Pancreas (tissue), 10 donors: ENCODE data around the gene MRM2. TPM values are rescaled to one million over a fixed set of nuclear protein-coding genes. Genes with fewer than 3 reads are reported as not detected.

Source experiments
- ATAC-seq, 4 donors: fragments of 200-7000 bp; cut with Tn5 transposase; one replicate each; pipeline versions ENCODE4 v1.8.0 to v1.9.1; 2020; ENCODE audit warnings: mild to moderate bottlenecking in 4 of 4, moderate library complexity in 4 of 4
- DNase-seq, 6 donors: peaks; one replicate each; pipeline ENCODE4 v3.0.0-alpha.2; 2020
- FAIRE-seq: peaks from 2 replicates; lab custom pipeline; 2012; peaks lifted over from hg19 to GRCh38; lab: Jason Lieb, UNC
- H3K27ac ChIP-seq, 4 donors: fragments of 200-600 bp; sonication (generic); 1 replicate in 3 of 4; 2 replicates in 1 of 4; pipeline versions ENCODE4 v1.5.0 to v1.8.0; 2020
- H3K27me3 ChIP-seq, 4 donors: fragments of 200-600 bp; one replicate each; pipeline ENCODE4 v1.8.0; 2021
- H3K36me3 ChIP-seq, 3 donors: fragments of 200-600 bp; sonication (generic) in 1 of 3; one replicate each; pipeline versions ENCODE4 v1.5.0 to v1.8.0; 2020 to 2021
- H3K4me1 ChIP-seq, 3 donors: fragments of 200-600 bp; one replicate each; pipeline ENCODE4 v1.8.0; 2021
- H3K4me3 ChIP-seq, 4 donors: fragments of 200-600 bp; sonication (generic) in 2 of 4; one replicate each; pipeline versions ENCODE4 v1.5.0 to v1.8.0; 2020 to 2021
- H3K9me3 ChIP-seq, 4 donors: fragments of 200-600 bp; one replicate each; pipeline ENCODE4 v1.8.0; 2021
- CTCF ChIP-seq, 4 donors: fragments of 200-600 bp; sonication (generic) in 3 of 4; IDR thresholded peaks; one replicate each; pipeline versions ENCODE4 v1.5.0 to v1.8.0; 2021; ENCODE audit warnings: antibody characterized with exemption in 4 of 4
- WGBS, 2 donors: extraction: QIAGEN DNeasy Blood & Tissue Kit; methylation state at CpG; one replicate each; pipeline ENCODE4 v1.1.7; 2013; 5-methylcytosine and 5-hydroxymethylcytosine counted together
- intact Hi-C, 3 donors: fragments of 100-400 bp; cut with DNase I; formaldehyde crosslinking; loops; one replicate each; pipeline versions ENCODE4 v1.11.1 to v1.14.2; 2022
- polyA plus RNA-seq, 2 donors: library from polyadenylated mRNA; stranded (reverse); fragments of 200-250 nt; gene quantifications; one replicate each; pipeline ENCODE4 v1.2.3, GENCODE V29; 2013
- total RNA-seq, 6 donors: library from RNA; stranded (reverse); fragmentation: NEBNext Ultra II Directional in 4 of 6; extraction: Animal tissue kit (Norgen Biotek cat#: 25700) in 4 of 6; gene quantifications; one replicate each; pipeline versions ENCODE4 v1.2.1 to v1.2.4, GENCODE V29; 2021 to 2023
- donor health status: healthy with polysubstance abuse.
- donor health status: DM: no; HTN: no; CAD: no; lungs with moderate emphysema.
- donor health status: DM: no; HTN: no; CAD: no.
- donor health status: control.
- donor health status: control.
- donor health status: Bipolar disorder and iron deficiency.
- donor health status: DM: yes; HTN: yes; CAD: no.
- donor health status: DM: no; HTN: no; CAD: no.
- donor health status: DM: no; HTN: no; CAD: no.
- donor health status: DM: yes; HTN: yes; CAD: no.

Gene MRM2
- total and polyA plus RNA-seq, 8 donors: 3.5 to 12.3 (median 7.8) TPM

- WGBS, 2 donors: 66 to 72% methylated on average over 2 of the region's 2 CpGs
- Histone ChIP-seq H3K36me3 (no peaks in the 10 kb centered on the region), H3K27me3 (no peaks in the 10 kb centered on the region), H3K9me3 (no peaks in the 10 kb centered on the region), H3K27ac (no peak overlapping the region), H3K4me1 (no peaks in the 10 kb centered on the region), H3K4me3 (no peak overlapping the region)
- TF ChIP-seq CTCF (IDR thresholded peaks at IDR 0.05): no peak
- no peak for DNase-seq
- FAIRE-seq: no peak
- no peak for ATAC-seq
- intact Hi-C loops: no loop called here
These were observed 38.4 kb upstream of the MRM2 start for GRCh38 chr7:2280424-2280823.

GRCh38 chr7:2279896-2280295, 37.9 kb upstream of the MRM2 start:
- TF ChIP-seq CTCF (IDR thresholded peaks at IDR 0.05): no peak
- no peaks in the 10 kb centered on the region for H3K4me1 ChIP-seq
- no peak overlapping the region for H3K27ac ChIP-seq
- H3K4me3 ChIP-seq: no peak overlapping the region
- 72 to 74% methylated on average over 4 of the region's 4 CpGs for WGBS, 2 donors
- intact Hi-C loops: no loop called here
- ATAC-seq (no peak), FAIRE-seq (no peak), DNase-seq (no peak)
- no peaks in the 10 kb centered on the region for H3K36me3 ChIP-seq
- H3K27me3 ChIP-seq: no peaks in the 10 kb centered on the region
- no peaks in the 10 kb centered on the region for H3K9me3 ChIP-seq

GRCh38 chr7:2278026-2278425, 36.0 kb upstream of the MRM2 start:
- DNase-seq (no peak), FAIRE-seq (no peak), ATAC-seq (no peak)
- Histone ChIP-seq H3K27me3 (no peaks in the 10 kb centered on the region), H3K36me3 (no peaks in the 10 kb centered on the region), H3K9me3 (no peaks in the 10 kb centered on the region), H3K27ac (no peak overlapping the region), H3K4me3 (no peak overlapping the region), H3K4me1 (no peaks in the 10 kb centered on the region)
- TF ChIP-seq CTCF (IDR thresholded peaks at IDR 0.05): no peak
- 88 to 93% methylated on average over 11 of the region's 11 CpGs for whole genome bisulfite sequencing, 2 donors
- intact Hi-C loops: no loop called here

- peak in 1 of 4 donors; percentile 47 for ATAC-seq
- no peak for TF ChIP-seq CTCF (IDR thresholded peaks at IDR 0.05)
- no peak for DNase-seq
- no peaks in the 10 kb centered on the region for H3K9me3 ChIP-seq
- no peaks in the 10 kb centered on the region for H3K4me1 ChIP-seq
- FAIRE-seq: no peak
- intact Hi-C loops: no loop called here
- WGBS, 2 donors: 87 to 91% methylated on average over 18 of the region's 18 CpGs
- H3K27me3 ChIP-seq: no peaks in the 10 kb centered on the region
- no peak overlapping the region for H3K4me3 ChIP-seq
- H3K36me3 ChIP-seq: no peaks in the 10 kb centered on the region
- H3K27ac ChIP-seq: no peak overlapping the region
These were observed 34.1 kb upstream of the MRM2 start for GRCh38 chr7:2276107-2276506.

- WGBS, 2 donors: 88 to 89% methylated on average over 18 of the region's 18 CpGs
- intact Hi-C loops: no loop called here
- TF ChIP-seq CTCF (IDR thresholded peaks at IDR 0.05): no peak
- H3K36me3 ChIP-seq: no peaks in the 10 kb centered on the region
- no peaks in the 10 kb centered on the region for H3K9me3 ChIP-seq
- no peaks in the 10 kb centered on the region for H3K4me1 ChIP-seq
- no peak overlapping the region for H3K4me3 ChIP-seq
- ATAC-seq (no peak), FAIRE-seq (no peak), DNase-seq (no peak)
- no peaks in the 10 kb centered on the region for H3K27me3 ChIP-seq
- no peak overlapping the region for H3K27ac ChIP-seq
These were observed 33.1 kb upstream of the MRM2 start for GRCh38 chr7:2275101-2275500.
